Heart left ventricle (tissue), 13 donors: ENCODE data around the gene FAM53A.

Source experiments
- POLR2A ChIP-seq, 2 donors: fragments of 450-650 bp; IDR thresholded peaks; one replicate each; pipeline ENCODE4 v1.6.1; 2017; ENCODE audit warnings: antibody characterized with exemption in 2 of 2, mild to moderate bottlenecking in 2 of 2, moderate library complexity in 2 of 2
- TF ChIP-seq, protein P1 (sequence below), 12 donors: fragments of 200-600 bp; sonication (generic) in 4 of 12; IDR thresholded peaks; one replicate each; pipeline versions ENCODE4 v1.5.0 to v1.8.0; 2018 to 2022; ENCODE audit warnings: antibody characterized with exemption in 12 of 12, mild to moderate bottlenecking in 5 of 12
- donor health status: ischemic (EF 13 %, LVEDD 7.1; RV severe dilation, severe dysfunction).
- donor health status: DM: no; HTN: yes; CAD: no.
- donor health status: DM: no; HTN: no; CAD: no.
- donor health status: ischemic (EF 25% LVEDD 6.9; RV normal size, moderate dysfunction).
- donor health status: ischemic (EF 25% LVEDD 5.7; RV mildly dilated, moderate dysfunction).
- donor health status: ischemic (EF 35%, LVEDD 5.7; RV mildly dilated, moderate dysfunction).
- donor health status: nonischemic (EF 11% LVEDD 7.7; RV severe dilation, severe dysfunction).
- donor health status: DM: yes; HTN: yes; CAD: no.
- donor health status: PGD.
- donor health status: ischemic (EF 29% LVEDD 5.4; RV normal size, mild dysfunction).
- donor health status: nonischemic (EF 23%, LVEDD 6.1; RV moderate dilation, normal function).

DNA sequence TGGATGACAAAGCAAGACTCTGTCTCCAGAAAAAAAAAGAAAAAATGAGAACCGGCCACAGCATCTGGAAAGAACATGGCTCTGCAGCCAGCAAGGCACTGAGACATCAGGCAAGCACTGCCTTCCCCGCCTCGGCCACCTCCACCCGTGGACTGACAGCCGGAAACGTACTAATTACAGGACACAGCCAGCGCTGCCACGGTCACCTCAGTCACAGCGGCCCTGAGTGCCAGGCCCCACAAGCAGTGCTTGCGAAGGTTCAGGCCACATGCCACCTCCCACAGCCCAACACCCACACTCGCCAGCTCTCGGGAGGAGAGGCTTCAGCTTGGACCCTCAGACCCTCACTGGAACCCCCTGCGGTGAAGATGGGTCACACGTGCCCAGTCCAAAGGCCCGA, 16.8 kb downstream of the FAM53A start:
- TF ChIP-seq, protein P1, sequence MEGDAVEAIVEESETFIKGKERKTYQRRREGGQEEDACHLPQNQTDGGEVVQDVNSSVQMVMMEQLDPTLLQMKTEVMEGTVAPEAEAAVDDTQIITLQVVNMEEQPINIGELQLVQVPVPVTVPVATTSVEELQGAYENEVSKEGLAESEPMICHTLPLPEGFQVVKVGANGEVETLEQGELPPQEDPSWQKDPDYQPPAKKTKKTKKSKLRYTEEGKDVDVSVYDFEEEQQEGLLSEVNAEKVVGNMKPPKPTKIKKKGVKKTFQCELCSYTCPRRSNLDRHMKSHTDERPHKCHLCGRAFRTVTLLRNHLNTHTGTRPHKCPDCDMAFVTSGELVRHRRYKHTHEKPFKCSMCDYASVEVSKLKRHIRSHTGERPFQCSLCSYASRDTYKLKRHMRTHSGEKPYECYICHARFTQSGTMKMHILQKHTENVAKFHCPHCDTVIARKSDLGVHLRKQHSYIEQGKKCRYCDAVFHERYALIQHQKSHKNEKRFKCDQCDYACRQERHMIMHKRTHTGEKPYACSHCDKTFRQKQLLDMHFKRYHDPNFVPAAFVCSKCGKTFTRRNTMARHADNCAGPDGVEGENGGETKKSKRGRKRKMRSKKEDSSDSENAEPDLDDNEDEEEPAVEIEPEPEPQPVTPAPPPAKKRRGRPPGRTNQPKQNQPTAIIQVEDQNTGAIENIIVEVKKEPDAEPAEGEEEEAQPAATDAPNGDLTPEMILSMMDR (IDR thresholded peaks at IDR 0.05): no peak
- TF ChIP-seq POLR2A (IDR thresholded peaks at IDR 0.05): no peak
